ENCODE results near the gene RGS3.
"Not testable (repeated sequence)": the region's sequence is repeated elsewhere in the genome, so short reads cannot be mapped to it uniquely, and the experiment has no call there.

The RGS3 gene

DNA sequence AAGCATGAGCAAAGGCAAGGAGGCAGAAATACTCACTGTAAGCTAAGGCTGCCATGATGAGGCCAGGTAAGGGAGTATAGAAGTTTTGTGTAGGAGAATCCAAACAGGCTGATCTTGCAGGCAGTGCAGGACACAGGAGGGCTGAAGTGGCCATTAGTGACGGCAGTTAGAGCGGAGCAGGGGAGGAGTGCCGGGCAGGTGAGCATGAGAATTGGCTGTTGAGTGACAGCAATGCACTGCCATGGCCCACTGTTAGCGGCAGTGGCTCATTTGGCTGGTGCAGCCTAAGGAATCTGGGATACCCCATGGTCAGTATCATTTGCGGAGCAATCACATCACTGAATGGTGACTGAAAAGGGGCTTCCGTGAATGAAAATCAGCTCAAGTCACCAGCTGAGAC, 22.8 kb downstream of the RGS3 start:
- no peak for DNase-seq (ENCODE audit: low read depth in 2 of 3, low spot score in 2 of 3)

GRCh38 chr9:113488071-113488470, 24.5 kb downstream of the RGS3 start:
- DNase-seq (ENCODE audit: low read depth in 2 of 3, low spot score in 2 of 3), result no peak

DNA sequence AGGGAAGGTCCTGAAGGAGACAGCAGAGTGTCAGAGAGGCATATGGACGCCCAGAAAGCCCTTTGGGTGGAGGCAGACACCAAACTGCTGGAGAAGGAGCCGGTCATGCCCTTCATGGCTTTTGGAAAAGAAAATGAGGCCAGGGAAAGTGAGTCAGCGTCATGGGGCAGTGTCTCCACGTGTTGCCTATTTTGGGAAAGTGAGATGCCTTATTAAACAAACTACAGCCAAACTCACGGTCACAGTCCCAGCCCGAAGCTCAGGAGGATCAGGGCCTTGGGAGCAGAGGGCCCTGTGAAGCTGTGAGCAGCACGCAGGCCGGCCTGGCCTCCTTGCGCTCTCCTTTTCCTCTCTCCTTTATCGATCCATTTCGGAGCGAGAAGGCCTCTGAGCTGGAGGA, 25.0 kb downstream of the RGS3 start:
- DNase-seq (ENCODE audit: low read depth in 2 of 3, low spot score in 2 of 3), result no peak

- not testable (repeated sequence) for DNase-seq (ENCODE audit: low read depth in 2 of 3, low spot score in 2 of 3)
Observed at GRCh38 chr9:113491147-113491546, 27.6 kb downstream of the RGS3 start.

DNA sequence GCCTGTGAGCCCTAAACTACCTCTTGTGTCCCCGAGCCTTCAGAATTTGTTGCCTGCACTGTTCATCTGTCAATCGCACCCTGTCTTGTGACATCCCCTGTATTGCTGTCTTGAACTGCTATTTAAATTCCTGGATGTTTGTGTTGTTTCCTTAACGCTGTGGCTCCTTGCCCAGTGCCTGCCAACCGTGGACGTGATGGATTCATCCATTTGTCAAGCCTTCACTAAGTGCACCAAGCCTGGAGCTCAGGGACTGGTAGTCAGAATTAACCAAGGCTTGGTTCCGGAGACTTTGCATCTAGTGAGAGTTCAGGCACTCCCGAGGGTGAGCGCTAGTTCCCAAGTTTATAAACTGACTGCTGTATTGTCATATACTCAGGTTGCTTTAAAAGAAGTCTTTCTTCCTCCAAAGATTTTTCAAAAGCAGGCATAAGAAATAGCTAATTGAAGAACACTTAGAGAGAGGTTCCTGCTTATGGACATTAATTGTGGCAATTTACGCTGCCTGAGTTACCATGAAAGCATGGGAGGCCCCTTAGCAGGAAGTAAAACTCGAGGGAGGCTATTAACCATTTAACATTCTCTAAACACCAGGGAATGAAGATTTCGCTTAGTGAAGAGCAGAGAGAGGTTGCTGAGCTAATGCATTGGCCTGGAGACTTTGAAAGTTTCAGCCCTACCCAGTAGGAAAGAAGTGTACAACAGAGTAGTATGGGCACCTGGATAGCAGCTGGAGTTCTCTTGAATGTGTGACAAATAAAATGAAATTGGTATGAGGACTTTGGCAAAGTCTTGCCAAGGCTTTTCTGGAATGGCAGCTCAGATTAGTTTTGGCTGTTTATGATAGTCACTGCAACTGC, 29.0 kb downstream of the RGS3 start:
- no peak for DNase-seq (ENCODE audit: low read depth in 2 of 3, low spot score in 2 of 3)

- no peak for DNase-seq (ENCODE audit: low read depth in 2 of 3, low spot score in 2 of 3)
Observed at GRCh38 chr9:113493203-113493520, 29.6 kb downstream of the RGS3 start.

DNA sequence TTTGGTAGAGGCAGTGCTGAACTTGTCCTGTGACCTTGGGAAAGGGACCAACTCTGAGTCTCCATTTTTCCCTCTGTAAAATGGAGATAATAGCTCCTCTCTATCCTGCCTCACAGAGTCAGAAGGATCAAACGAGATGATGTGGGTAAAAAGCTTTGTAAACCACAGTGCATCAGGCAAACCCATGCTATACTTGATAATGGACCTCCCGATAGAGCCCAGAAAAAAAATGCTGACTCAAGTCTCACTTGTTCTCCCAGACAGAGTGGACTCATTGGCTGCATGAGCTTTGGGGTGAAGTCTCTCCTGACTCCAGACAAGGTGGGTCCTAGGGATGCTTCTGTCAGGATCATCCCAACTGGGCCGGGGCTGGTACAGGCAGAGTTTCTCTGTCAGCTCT, 32.0 kb downstream of the RGS3 start:
- DNase-seq (ENCODE audit: low read depth in 2 of 3, low spot score in 2 of 3), result no peak

DNA sequence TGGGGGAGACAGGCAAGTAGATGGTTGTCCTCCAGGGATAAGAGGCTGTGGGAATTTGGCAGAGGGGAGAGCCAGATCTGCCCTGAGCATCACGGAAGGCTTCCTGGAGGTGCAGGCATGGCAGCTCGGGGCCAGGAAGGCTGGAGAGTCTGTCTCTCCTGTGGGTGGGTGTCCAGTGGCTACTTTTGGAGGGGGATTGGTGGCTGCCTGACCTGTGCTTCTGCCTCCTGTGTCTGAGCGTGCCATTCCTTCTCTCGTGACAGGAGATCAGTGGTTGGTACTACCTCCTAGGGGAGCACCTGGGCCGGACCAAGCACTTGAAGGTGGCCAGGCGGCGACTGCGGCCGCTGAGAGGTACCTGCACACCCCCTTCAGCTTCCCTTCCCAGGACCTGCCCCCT, 33.5 kb downstream of the RGS3 start:
- DNase-seq (ENCODE audit: low read depth in 2 of 3, low spot score in 2 of 3), result no peak

- DNase-seq (ENCODE audit: low read depth in 2 of 3, low spot score in 2 of 3), result no peak
Observed at GRCh38 chr9:113499153-113499875, 35.8 kb downstream of the RGS3 start.

GRCh38 chr9:113499876-113500497, 36.5 kb downstream of the RGS3 start:
- DNase-seq (ENCODE audit: low read depth in 2 of 3, low spot score in 2 of 3), result no peak

DNA sequence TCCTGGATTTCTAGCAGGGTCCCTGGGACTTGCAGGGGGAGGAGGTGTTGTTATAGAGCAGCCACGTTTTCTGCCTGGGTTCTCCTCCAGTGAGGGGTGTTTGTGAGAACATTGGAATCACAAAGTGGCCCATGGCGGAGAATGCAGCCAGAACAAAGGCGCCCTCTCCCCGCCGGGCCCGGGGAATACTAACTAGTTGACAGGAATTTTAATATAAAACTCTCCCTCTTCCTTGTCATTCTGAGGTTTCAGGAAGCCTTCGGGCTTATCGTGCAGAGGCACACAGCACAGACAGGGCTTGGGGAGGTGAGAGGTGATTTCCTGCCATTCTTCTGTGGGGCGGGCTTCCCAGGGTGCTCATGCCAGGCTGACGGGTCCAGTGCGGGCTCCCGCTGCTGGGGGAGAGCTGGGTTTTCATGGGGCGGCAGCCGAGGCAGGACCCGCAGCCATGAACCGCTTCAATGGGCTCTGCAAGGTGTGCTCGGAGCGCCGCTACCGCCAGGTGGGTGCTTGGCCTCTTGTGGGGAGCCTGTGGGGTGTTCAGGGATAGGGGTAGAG, 37.7 kb downstream of the RGS3 start:
- DNase-seq (ENCODE audit: low read depth in 2 of 3, low spot score in 2 of 3), result no peak

DNA sequence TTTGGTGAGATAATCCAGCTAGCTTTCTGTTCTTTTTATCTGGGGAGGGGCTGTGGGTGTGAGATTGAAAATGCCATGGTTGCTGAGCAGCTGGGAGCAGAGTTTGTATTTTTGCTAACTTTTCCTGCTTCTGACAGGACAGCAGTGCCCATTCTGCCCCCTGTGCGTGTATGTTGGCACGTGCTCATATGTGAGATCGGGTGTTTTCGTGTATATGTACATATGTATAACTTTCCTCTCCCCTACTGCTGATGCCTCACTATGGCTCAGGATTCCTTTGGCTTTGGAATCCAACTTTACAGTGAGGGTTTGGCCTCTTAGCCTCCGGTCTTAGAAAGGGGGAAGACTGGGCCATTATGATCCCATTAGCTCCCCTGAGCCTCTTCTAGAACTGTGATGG, 38.3 kb downstream of the RGS3 start:
- DNase-seq (ENCODE audit: low read depth in 2 of 3, low spot score in 2 of 3), result no peak

DNA sequence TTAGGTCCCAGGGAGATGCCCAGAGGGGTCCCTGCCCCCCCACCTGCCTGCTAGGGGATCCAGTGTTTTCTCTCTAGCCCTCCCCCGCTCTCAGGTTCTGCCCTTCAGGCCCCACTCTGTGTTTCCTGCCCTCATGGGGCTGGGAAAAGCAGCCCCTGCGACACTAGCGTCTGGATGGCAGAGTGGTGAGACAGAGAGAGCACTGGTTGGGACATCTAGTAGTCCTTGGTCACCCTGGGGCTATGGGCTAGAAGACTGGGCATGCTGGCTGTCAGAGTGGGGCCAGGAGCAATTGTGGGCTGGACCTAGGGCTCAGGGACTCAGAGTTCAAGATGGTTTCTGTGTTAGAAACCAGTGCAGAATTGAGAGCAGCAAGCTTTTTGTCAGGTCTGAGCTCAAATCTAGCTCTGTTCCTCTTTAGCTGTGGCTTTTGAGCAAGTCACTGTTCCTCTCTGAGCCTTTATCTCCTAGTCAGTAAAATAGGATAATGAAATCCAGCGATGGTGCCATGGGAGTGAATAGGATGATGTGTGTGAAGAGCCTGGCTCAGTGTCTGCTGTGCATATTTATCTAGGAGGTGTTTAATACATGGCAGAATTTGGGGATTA, 39.0 kb downstream of the RGS3 start:
- no peak for DNase-seq (ENCODE audit: low read depth in 2 of 3, low spot score in 2 of 3)

GRCh38 chr9:113503131-113503541, 39.6 kb downstream of the RGS3 start:
- DNase-seq (ENCODE audit: low read depth in 2 of 3, low spot score in 2 of 3), result no peak

DNA sequence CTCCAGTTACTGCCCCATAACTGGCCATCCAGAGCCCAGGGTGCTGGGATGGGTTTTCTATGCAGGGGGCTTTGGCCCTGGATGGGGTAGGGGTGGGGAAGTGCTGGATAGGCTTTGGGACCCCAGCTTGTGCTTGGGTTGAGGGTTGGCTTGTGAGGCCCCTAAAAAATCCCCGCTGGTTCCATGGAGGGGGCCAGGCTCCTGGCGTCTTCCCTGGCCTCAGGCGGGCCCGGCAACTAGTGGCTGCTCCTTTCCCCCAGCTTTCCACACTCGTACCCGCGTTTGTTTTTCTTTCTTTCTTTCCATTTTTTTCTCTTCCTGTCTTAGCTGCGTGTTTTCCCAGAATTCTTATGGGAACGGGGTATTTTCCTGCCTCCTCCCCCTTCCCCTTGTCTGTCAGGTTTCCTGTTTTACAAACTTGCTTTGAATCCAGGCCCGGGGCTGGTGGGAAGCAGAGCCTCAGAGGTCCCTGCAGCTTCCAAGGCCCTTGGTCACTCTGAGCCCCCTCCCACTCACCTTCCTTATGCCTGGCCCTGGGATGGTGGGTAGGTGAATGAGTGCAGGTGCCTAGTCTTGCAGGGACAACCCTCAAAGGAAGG, 40.2 kb downstream of the RGS3 start:
- DNase-seq (ENCODE audit: low read depth in 2 of 3, low spot score in 2 of 3), result no peak

DNA sequence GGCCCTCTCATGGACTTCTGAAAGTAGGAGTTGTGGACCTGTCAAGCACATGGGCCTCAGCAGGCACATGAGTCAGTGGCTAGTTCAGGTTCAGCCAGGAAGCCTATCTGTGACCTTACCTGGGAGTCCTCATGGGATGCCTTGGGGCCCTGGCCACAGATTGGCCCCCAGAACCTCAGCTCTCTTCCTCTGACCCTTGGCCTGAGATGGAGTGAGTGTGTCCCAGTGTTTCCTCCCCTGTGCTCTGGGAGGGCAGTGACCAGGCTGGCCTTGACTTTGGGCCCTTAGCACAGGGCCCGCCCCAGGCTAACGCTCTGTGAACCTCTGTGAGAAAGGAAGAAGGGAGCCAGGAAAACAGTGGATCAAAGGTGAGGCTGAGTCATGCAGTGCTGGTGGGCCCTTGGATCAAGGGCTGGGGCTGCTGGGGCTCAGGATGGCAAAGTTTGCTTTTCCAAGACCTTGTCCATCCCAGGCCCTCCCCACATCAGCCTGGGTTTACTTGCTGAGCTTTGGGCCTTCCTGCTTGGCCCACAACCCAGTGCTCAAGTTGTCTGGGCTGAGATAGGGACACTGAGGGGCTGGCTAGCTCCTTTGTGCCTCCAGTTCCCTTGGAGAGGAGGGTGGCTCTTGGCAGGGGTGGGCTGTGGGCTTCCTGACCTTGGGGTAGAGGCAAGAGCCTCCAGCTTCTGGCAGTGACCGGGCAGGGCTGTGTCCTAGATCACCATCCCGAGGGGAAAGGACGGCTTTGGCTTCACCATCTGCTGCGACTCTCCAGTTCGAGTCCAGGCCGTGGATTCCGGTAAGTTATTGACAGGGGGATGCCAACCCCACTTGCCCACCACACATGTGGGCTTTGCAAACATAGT, 41.4 kb downstream of the RGS3 start:
- DNase-seq (ENCODE audit: low read depth in 2 of 3, low spot score in 2 of 3), result no peak

DNA sequence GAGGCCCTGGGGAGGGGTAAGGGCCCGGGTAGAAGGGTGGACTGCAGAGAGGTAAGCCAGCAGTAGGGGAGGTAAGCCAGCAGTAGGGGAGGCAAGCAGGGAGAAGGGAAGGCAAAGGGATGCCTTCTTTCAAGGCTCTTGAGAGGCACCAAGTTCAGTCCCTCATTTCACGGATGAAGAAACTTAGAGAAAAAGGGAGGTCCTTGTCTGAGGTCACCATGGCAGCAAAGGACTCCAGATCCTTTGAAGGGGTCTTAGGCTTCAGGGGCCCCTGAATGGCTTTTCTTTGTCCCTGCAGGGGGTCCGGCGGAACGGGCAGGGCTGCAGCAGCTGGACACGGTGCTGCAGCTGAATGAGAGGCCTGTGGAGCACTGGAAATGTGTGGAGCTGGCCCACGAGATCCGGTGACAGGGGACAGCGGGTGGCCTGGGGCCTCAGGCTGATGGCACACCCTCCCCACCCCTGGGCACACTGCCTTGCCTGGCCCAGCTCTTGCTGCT, 42.6 kb downstream of the RGS3 start:
- DNase-seq (ENCODE audit: low read depth in 2 of 3, low spot score in 2 of 3), result no peak

DNA sequence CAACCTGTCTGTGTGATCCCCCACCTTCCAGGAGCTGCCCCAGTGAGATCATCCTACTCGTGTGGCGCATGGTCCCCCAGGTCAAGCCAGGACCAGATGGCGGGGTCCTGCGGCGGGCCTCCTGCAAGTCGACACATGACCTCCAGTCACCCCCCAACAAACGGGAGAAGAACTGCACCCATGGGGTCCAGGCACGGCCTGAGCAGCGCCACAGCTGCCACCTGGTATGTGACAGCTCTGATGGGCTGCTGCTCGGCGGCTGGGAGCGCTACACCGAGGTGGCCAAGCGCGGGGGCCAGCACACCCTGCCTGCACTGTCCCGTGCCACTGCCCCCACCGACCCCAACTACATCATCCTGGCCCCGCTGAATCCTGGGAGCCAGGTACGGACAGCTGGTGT, 43.7 kb downstream of the RGS3 start:
- no peak for DNase-seq (ENCODE audit: low read depth in 2 of 3, low spot score in 2 of 3)

DNA sequence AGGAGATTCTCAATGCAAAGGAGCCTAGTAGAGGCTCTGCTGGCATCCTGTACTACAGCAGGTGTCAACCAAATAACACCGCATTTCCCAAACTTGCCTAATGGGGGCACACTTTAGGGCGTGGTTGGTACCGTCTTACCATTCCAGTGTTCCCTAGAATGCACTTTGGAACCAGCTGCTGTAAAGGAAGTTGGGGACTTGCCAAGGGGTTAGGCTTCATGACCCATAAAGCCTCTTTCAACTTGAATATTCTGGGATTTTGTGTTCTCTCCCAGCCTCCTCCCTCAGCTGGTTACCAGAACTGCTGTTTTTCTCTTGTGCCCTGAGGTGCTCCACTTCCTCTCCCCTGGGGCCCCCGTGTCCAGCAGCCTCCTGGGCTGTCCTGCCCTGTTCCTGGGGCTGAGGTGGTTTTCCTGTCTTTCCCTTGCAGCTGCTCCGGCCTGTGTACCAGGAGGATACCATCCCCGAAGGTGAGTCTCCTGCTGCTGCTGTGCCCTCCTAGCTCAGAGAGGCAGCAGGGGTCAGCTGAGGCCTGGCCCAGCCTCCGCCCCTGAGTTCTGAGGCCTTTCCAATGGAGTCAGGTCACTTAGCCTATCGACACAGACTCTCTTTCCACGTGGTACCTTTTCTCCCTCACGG, 44.7 kb downstream of the RGS3 start:
- DNase-seq (ENCODE audit: low read depth in 2 of 3, low spot score in 2 of 3), result no peak

DNA sequence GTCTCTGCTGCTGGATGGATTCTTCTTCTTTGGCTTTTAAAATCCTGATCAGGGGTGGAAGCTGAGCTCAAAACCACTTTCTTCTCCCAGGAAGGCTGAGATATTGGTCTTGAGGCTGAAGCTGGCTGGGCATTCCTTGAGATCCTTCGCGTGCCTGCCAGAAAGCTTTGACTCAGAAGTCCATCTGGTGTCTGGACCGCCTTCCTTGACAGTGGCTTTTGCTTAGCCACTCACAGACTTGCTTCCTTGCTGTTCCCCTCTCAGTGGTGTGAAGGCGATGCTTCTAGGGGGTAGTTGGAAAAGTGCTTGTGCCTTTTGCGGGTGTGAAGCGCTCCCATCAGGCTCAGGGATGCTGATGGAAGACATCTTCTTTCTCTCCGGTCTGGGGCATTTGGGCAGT, 45.9 kb downstream of the RGS3 start:
- DNase-seq (ENCODE audit: low read depth in 2 of 3, low spot score in 2 of 3), result no peak
